Testis (tissue), 2 donors: ENCODE measurements around the gene SPG7.

ENCODE experiments used
- POLR2A ChIP-seq: fragments of 450-650 bp; IDR thresholded peaks from one replicate; pipeline ENCODE4 v1.6.1; 2017; ENCODE audit warnings: antibody characterized with exemption, mild to moderate bottlenecking, moderate library complexity
- TF ChIP-seq, protein P1 (sequence below), 3 experiments: fragments of 450-650 bp in 2 of 3; fragments of 200-600 bp in 1 of 3; sonication (generic) in 1 of 3; IDR thresholded peaks; one replicate each; pipeline ENCODE4 v1.5.1; 2016 to 2019; ENCODE audit warnings: antibody characterized with exemption in 3 of 3, mild to moderate bottlenecking in 2 of 3, moderate library complexity in 1 of 3

DNA sequence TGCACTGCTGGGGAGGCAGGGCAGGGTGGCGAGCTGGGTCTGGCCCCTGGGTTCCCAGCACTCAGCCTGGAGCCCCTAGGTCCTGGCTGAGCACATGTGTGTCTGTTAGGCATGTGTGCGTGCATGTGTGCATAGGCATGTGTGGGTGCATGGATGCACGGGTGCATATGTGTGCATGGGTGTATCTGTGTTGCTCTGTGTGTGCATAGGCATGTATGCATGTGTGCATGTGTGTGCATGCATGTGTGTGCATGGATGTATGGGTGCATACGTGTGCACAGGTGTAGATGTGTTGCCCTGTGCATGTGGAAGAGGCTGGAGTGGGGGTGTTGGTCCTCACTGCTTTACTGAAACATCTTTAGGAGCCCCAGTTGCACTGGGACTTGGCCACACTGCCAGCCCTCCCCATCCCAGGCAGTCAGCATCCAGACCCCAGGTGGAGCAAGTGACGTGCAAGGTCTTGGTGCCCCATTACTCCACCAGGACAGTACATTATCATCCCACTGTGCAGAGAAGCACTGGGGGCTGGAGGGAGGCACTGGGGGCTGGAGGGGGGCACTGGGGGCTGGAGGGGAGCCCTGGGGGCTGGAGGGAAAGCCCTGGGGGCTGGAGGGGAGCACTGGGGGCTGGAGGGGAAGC lies 94.9 kb downstream of the SPG7 start:
- TF ChIP-seq, protein P1, sequence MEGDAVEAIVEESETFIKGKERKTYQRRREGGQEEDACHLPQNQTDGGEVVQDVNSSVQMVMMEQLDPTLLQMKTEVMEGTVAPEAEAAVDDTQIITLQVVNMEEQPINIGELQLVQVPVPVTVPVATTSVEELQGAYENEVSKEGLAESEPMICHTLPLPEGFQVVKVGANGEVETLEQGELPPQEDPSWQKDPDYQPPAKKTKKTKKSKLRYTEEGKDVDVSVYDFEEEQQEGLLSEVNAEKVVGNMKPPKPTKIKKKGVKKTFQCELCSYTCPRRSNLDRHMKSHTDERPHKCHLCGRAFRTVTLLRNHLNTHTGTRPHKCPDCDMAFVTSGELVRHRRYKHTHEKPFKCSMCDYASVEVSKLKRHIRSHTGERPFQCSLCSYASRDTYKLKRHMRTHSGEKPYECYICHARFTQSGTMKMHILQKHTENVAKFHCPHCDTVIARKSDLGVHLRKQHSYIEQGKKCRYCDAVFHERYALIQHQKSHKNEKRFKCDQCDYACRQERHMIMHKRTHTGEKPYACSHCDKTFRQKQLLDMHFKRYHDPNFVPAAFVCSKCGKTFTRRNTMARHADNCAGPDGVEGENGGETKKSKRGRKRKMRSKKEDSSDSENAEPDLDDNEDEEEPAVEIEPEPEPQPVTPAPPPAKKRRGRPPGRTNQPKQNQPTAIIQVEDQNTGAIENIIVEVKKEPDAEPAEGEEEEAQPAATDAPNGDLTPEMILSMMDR (IDR thresholded peaks at IDR 0.05) = no peak
- TF ChIP-seq POLR2A = no peak
